GM21576 (cell line): ENCODE measurements around the gene GGA2.
"Not testable (repeated sequence)": the region's sequence is repeated elsewhere in the genome, so short reads cannot be mapped to it uniquely, and the experiment has no call there.

Experiments
- ATAC-seq: cut with Tn5 transposase; IDR thresholded peaks from one replicate; pipeline ENCODE4 v1.9.1; 2021; ENCODE audit warnings: mild to moderate bottlenecking, moderate library complexity; ENCODE audit not compliant: unreplicated experiment

The GGA2 gene, protein sequence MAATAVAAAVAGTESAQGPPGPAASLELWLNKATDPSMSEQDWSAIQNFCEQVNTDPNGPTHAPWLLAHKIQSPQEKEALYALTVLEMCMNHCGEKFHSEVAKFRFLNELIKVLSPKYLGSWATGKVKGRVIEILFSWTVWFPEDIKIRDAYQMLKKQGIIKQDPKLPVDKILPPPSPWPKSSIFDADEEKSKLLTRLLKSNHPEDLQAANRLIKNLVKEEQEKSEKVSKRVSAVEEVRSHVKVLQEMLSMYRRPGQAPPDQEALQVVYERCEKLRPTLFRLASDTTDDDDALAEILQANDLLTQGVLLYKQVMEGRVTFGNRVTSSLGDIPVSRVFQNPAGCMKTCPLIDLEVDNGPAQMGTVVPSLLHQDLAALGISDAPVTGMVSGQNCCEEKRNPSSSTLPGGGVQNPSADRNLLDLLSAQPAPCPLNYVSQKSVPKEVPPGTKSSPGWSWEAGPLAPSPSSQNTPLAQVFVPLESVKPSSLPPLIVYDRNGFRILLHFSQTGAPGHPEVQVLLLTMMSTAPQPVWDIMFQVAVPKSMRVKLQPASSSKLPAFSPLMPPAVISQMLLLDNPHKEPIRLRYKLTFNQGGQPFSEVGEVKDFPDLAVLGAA

GRCh38 chr16:23510164-23510914 is at the start of gene GGA2:
Gene GGA2 (minus strand): TSS chr16:23510494. CDS start chr16:23510411, 83 bp downstream.
- ATAC-seq, result no peak

GRCh38 chr16:23557779-23558702 is 47.7 kb upstream of the GGA2 start:
- peak; percentile 7 for ATAC-seq

DNA sequence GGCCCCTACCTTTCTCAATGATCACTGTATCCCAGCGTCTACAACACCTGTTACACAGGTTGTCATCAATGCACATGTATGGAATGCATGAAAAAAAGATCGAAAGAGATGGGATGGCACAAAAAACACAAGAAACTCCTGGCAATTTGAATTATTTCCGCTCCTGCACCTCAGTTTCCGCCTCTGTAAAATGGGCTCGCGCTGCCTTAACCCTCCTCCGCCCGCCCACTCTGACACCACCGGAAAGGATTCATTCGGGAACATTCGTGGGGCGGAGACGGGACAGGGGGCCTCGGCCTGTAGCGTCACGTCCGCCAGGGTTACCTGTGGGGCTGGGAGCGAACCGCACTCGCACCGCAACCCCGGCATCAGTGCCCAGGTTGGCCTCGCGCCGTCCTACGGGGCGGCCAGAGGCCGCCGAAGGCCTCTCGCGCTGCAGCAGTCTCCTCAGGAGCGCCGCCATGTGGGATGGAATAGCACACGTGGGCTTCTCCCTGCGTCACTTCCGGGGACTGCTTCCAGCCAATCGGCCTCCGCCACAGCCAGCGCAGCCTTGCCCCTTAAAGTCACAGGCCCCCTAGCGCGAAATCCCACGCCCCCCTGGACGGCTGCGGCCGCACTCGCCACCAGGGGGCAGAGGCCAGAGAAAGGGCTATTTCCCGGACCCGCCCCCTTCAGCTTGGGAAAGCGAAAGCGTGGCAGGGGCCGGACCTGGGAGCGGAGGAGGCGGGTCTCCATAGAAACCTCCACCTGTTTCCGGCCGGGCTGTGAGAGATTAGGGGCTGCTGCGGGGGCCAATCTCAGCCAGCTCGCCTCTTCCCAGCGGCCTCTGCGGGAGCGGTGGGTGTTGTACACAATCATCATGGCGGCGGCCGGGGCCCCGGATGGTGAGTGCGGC is 46.8 kb upstream of the GGA2 start, which contains the start of the genes EARS2 and UBFD1:
Gene EARS2 (minus strand): TSS at position 470 of the 898 bp plus-strand sequence. CDS start 7 bp downstream, at position 463.
Gene UBFD1 (plus strand): TSS at position 847 of the 898 bp plus-strand sequence. CDS start 16 bp downstream, at position 863.
- peak; percentile 87 for ATAC-seq

DNA sequence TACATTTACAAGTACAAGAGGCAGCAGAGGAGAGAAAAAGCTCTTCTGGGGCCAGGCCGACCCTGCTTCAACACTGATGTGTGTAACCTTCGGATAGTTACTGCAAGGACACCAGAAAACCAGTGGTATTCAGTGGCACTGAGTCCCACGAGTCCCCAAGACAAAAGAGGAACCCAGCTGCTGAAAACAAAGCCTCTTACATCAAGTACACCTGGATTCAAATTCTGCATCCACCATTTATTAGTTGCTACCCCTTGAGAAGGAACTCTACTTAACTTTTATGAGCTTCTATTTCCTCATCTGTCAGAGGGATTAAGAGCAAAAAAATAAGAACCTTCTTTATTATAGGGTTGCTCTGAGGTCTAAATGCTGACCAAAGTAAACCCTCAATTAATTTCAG is 44.2 kb upstream of the GGA2 start:
- no peak for ATAC-seq

DNA sequence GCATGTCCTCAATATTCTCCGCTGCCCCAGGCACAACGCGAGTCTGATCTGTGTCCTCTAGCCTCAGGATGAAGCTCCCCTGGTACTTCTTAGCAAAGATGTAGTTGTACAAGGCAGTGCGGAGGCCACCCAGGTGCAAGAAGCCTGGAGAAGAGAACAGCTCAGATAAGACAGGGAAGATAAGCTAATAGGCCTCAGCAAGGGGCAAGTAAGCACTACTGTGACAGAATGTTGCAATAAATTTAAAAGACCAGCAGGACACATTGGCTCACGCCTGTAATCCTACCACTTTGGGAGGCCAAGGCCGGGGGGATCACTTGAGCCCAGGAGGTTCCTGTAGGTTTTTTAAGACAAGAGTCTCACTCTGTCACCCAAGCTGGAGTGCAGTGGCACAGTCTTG is 41.9 kb upstream of the GGA2 start:
- no peak for ATAC-seq

GRCh38 chr16:23549938-23550337 is 39.6 kb upstream of the GGA2 start:
- ATAC-seq, result no peak

DNA sequence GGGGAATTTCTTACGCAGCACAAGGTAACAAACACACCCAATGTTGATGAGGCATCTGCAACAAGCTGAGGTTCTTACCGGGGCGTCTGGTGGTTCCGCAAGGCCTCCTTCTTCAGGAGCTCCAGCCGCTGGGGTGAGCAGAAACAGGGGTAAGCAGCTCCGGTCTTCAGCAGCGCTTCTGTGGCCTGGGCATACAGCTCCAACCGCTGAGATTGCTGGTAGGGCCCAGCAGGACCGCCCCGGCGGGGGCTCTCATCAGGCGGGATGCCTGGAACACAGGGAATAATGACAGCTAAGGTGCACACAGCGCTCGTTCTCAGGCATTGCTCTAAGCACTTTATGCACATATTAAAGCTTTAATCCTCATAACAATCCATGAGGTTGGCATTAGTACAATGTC is 34.1 kb upstream of the GGA2 start:
- ATAC-seq, result no peak

DNA sequence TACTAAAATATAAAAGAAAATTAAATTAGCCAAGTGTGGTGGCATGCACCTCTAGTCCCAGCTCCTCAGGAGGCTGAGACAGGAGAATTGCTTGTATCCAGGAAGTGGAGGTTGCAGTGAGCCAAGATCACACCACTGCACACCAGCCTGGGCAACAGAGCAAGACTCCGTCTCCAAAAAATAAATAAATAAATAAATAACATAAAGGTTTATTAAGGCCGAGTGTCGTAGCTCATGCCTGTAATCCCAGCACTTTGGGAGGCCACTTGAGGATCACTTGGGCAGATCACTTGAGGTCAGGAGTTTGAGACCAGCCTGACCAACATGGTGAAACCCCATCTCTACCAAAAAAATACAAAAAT is 30.5 kb upstream of the GGA2 start:
- ATAC-seq, result not testable (repeated sequence)

GRCh38 chr16:23539984-23540816 is 29.9 kb upstream of the GGA2 start:
- no peak for ATAC-seq

- ATAC-seq, result no peak
These were observed 28.6 kb upstream of the GGA2 start for GRCh38 chr16:23538919-23539278.

DNA sequence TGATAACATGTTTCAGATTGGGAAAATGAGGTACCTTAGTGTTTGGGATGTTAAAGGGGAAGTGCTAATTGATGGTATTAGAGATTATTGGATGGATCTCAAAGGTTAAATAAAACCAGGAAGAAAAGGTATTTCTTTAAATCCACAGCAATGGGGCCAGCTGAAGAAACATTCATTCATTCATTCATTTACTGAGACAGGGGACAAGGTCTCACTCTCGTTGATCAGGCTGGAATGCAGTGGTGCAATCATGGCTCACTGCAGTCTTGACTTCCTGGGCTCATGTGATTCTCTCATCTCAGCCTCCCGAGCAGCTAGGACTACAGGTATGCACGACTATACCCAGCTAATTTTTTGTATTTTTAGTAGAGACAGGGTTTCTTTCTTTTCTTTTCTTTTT is 27.1 kb upstream of the GGA2 start:
- ATAC-seq, result no peak

DNA sequence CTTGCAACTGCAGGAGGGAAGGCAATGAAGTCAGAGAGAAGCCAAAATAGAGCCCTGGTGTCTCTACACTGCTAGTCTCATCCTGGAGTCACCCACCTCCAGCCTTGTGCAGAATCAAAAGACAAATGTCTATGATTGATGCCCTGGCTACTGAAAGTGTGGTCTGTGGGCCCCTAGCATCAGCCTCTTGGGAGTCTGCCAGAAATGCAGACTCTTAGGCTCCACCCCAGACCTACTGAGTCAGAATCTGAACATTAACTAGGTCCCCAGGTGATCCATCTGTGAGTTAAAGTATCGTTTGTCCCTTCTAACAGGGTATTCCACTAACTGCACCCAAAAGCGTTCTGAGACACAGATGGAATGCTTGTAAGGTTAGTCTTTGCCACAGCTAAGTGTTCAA is 25.6 kb upstream of the GGA2 start:
- ATAC-seq, result no peak

GRCh38 chr16:23534868-23535860 is 24.9 kb upstream of the GGA2 start:
- ATAC-seq, result no peak

DNA sequence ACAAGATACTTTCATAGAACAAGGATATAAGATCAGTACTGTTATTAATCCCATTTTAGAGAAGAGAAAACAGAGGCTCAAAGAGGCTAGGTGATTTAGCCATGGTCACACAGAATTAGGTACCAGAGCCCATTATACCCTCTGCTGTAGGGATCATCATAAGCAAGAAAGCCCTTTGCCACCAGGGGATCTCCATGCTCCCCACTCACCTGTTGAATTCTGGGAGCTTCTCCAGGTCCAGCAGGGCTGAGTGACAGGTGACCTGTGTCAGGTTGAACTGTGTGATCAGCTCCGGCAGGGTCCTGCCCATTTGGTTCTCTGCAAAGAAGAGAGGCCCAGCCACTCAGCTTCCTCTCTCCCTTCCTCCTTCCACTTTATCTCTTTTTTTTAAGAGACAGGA is 22.2 kb upstream of the GGA2 start:
- no peak for ATAC-seq

DNA sequence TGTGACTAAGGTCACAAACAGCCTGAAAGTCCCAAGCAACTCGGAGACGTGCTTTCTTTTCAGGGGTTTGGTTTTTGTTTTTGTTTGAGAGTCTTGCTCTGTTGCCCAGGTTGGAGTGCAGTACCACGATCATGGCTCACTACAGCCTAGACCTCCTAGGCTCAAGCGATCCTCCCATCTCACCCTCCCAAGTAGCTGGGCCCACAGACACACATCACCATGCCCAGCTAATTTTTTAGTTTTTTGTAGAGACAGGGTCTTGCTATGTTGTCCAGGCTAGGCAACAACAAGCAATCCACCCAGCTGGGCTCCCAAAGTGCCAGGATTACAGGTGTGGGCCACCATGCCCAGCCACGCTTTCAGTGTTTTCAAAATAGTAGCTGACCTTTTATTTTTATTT is 19.8 kb upstream of the GGA2 start:
- no peak for ATAC-seq

DNA sequence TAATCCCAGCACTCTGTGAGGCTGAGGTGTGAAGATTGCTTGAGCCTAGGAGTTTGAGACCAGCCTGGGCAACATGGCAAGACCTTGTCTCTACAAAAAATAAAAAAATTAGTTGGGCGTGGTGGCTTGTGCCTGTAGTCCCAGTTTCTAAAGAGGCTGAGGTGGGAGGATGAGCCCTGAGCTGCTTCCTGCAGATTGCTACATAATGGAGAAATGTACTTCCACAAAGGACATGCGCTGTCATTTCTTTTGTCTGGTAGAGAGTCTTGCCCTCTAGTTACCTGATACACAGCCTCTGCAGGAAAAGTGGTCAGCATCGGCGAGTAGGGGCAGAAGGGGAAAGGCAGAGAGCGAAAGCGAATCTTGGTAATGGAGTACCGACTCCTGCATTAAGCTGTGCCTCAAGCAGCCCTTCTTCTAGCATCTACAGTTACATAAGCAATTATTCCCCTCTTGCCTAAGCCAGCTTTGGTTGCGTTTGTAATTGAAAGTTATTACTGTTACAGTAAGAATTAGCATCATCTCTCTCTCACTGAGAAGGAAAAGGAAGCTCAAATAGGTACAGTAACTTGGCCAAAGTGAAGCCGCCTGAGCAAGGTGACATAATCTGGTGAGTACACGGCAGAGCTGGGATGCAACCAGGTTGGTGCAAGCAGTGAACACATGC is 18.5 kb upstream of the GGA2 start:
- no peak for ATAC-seq
